ENCODE data around the gene BMERB1.

DNA sequence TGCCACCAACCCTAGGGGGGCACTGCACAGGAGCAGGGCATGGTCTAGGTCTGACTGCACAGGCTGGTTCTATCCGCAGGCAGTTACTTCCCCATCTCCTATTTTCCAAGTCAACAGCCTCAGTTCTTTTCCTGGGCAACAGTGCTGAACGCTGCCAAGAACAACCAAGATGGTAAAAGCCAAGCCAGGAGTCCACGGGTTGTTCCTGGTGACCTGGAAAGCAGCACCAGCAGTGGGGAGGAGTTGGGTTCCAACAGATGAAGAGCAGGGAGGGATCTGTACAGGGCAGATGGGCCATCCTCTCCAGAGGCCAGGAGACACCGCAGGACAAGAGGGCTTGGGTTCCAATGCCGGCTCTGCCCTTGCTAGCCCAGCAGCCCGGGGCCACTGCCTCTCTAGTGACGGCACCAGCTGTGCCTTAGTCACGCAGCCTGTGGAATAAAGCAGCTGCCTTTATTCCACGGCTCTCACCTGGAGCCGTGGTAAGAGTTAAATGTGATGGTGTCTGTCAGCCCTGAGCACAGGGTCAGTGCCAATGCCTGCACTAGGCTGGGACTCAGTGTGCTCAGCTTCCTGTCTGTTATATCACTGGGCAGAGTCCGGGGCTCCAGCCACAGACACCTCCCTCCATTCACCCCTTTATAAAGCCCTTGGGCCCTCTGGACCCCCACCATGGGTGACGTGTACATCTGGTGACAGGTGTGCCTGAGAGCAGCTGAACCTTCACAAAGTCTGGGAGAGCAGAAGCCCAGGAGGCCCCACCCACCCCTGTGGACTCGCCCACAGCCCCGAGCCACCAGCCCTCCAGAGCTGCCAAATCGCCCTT is 163.6 kb downstream of the BMERB1 start:
- TF ChIP-seq, protein P1, sequence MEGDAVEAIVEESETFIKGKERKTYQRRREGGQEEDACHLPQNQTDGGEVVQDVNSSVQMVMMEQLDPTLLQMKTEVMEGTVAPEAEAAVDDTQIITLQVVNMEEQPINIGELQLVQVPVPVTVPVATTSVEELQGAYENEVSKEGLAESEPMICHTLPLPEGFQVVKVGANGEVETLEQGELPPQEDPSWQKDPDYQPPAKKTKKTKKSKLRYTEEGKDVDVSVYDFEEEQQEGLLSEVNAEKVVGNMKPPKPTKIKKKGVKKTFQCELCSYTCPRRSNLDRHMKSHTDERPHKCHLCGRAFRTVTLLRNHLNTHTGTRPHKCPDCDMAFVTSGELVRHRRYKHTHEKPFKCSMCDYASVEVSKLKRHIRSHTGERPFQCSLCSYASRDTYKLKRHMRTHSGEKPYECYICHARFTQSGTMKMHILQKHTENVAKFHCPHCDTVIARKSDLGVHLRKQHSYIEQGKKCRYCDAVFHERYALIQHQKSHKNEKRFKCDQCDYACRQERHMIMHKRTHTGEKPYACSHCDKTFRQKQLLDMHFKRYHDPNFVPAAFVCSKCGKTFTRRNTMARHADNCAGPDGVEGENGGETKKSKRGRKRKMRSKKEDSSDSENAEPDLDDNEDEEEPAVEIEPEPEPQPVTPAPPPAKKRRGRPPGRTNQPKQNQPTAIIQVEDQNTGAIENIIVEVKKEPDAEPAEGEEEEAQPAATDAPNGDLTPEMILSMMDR (IDR thresholded peaks at IDR 0.05 in 8 of 11, conservative IDR thresholded peaks at IDR 0.05 in 3 of 11), result no peak
- no peak for TF ChIP-seq POLR2AphosphoS5 (IDR thresholded peaks at IDR 0.05)
- TF ChIP-seq POLR2A (IDR thresholded peaks at IDR 0.05), result no peak
